Tibial artery (tissue), 4 donors: Measurements from ENCODE around the gene NHEJ1.

Source experiments
- DNase-seq, 2 donors: peaks; one replicate each; pipeline ENCODE4 v3.0.0-alpha.2; 2019
- H3K27ac ChIP-seq, 2 donors: fragments of 200-600 bp; sonication (generic) in 1 of 2; 1 replicate in 1 of 2; 2 replicates in 1 of 2; pipeline ENCODE4 v1.5.1; 2018 to 2019; ENCODE audit warnings: mild to moderate bottlenecking in 1 of 2
- H3K27me3 ChIP-seq, 2 donors: fragments of 200-600 bp; sonication (generic) in 1 of 2; one replicate each; pipeline versions ENCODE4 v1.5.1 to v1.6.0; 2016 to 2019
- H3K36me3 ChIP-seq, 3 donors: fragments of 200-600 bp; sonication (generic) in 2 of 3; one replicate each; pipeline ENCODE4 v1.5.1; 2016 to 2019; ENCODE audit warnings: mild to moderate bottlenecking in 2 of 3
- H3K4me1 ChIP-seq, 4 donors: fragments of 200-600 bp; sonication (generic) in 2 of 4; 1 replicate in 3 of 4; 2 replicates in 1 of 4; pipeline ENCODE4 v1.5.1; 2016 to 2019
- H3K4me3 ChIP-seq, 2 donors: fragments of 200-600 bp; sonication (generic) in 1 of 2; 1 replicate in 1 of 2; 2 replicates in 1 of 2; pipeline ENCODE4 v1.5.1; 2018 to 2019; ENCODE audit warnings: mild to moderate bottlenecking in 2 of 2
- H3K9me3 ChIP-seq, 3 donors: fragments of 200-600 bp; sonication (generic) in 1 of 3; one replicate each; pipeline ENCODE4 v1.5.1; 2016 to 2019
- CTCF ChIP-seq, 2 experiments: fragments of 200-600 bp in 1 of 2; fragments of 450-650 bp in 1 of 2; IDR thresholded peaks; one replicate each; pipeline ENCODE4 v1.5.1; 2017 to 2019; ENCODE audit warnings: antibody characterized with exemption in 2 of 2, mild to moderate bottlenecking in 1 of 2, moderate library complexity in 1 of 2
- intact Hi-C: fragments of 100-400 bp; cut with DNase I; formaldehyde crosslinking; loops from one replicate; pipeline ENCODE4 v1.15.0; 2023; ENCODE audit warnings: low total_unique reads

Gene NHEJ1

GRCh38 chr2:219094171-219094570, 66.4 kb downstream of the NHEJ1 start:
- intact Hi-C loops, result no loop called here
- Histone ChIP-seq H3K36me3 (peaks cover 0 to 7% (median 4%) of the 10 kb centered on the region in 3 donors), H3K9me3 (no peaks in the 10 kb centered on the region), H3K4me3 (no peak overlapping the region), H3K27ac (no peak overlapping the region), H3K27me3 (no peaks in the 10 kb centered on the region), H3K4me1 (no peaks in the 10 kb centered on the region)
- TF ChIP-seq CTCF (IDR thresholded peaks at IDR 0.05), result no peak
- no peak for DNase-seq

- no peak overlapping the region for H3K4me3 ChIP-seq
- intact Hi-C loops, result no loop called here
- H3K27me3 ChIP-seq, result no peaks in the 10 kb centered on the region
- peaks cover 0 to 7% (median 4%) of the 10 kb centered on the region in 3 donors for H3K36me3 ChIP-seq
- no peak for TF ChIP-seq CTCF (IDR thresholded peaks at IDR 0.05)
- no peaks in the 10 kb centered on the region for H3K4me1 ChIP-seq
- no peak overlapping the region for H3K27ac ChIP-seq
- DNase-seq, result no peak
- H3K9me3 ChIP-seq, result no peaks in the 10 kb centered on the region
These were observed 69.9 kb downstream of the NHEJ1 start for GRCh38 chr2:219090436-219091299.

GRCh38 chr2:219089330-219089729, 71.3 kb downstream of the NHEJ1 start:
- no peak overlapping the region for H3K4me3 ChIP-seq
- TF ChIP-seq CTCF (IDR thresholded peaks at IDR 0.05), result no peak
- H3K27ac ChIP-seq, result no peak overlapping the region
- peaks cover 0 to 4% (median 0%) of the 10 kb centered on the region in 3 donors for H3K36me3 ChIP-seq
- H3K9me3 ChIP-seq, result no peaks in the 10 kb centered on the region
- intact Hi-C loops, result no loop called here
- no peaks in the 10 kb centered on the region for H3K4me1 ChIP-seq
- no peaks in the 10 kb centered on the region for H3K27me3 ChIP-seq
- DNase-seq, result no peak

GRCh38 chr2:219087848-219088247, 72.8 kb downstream of the NHEJ1 start:
- no peak overlapping the region for H3K4me3 ChIP-seq
- H3K27me3 ChIP-seq, result no peaks in the 10 kb centered on the region
- no peaks in the 10 kb centered on the region for H3K4me1 ChIP-seq
- DNase-seq, result no peak
- H3K36me3 ChIP-seq, result no peaks in the 10 kb centered on the region
- no peak overlapping the region for H3K27ac ChIP-seq
- no peak for TF ChIP-seq CTCF (IDR thresholded peaks at IDR 0.05)
- H3K9me3 ChIP-seq, result no peaks in the 10 kb centered on the region
- intact Hi-C loops, result no loop called here

GRCh38 chr2:219087361-219087760, 73.3 kb downstream of the NHEJ1 start:
- Histone ChIP-seq H3K27ac (no peak overlapping the region), H3K9me3 (no peaks in the 10 kb centered on the region), H3K27me3 (no peaks in the 10 kb centered on the region), H3K36me3 (no peaks in the 10 kb centered on the region), H3K4me1 (no peaks in the 10 kb centered on the region), H3K4me3 (no peak overlapping the region)
- DNase-seq, result no peak
- intact Hi-C loops, result no loop called here
- no peak for TF ChIP-seq CTCF (IDR thresholded peaks at IDR 0.05)
